K562 (cell line): Measurements from ENCODE around the gene DEDD2. TPM values are rescaled to one million over a fixed set of nuclear protein-coding genes. Genes with fewer than 3 reads are reported as not detected.
A peak's percentile ranks its signal among the peaks of the same experiment; 100 is the strongest.

Experiments used
- BCL6 ChIP-seq: fragments of 250-450 bp; sonication (Bioruptor Pico); IDR thresholded peaks from 2 replicates; pipeline ENCODE4 v1.4.0; 2020
- CHCHD3 ChIP-seq: fragments of 250-450 bp; sonication (Bioruptor Pico); IDR thresholded peaks from 2 replicates; pipeline ENCODE4 v2.1.2; 2022; ENCODE audit warnings: mild to moderate bottlenecking
- CHD2 ChIP-seq: IDR thresholded peaks from 2 replicates; pipeline ENCODE4 v1.6.1; 2011; ENCODE audit warnings: low read depth, low read length
- CREM ChIP-seq: IDR thresholded peaks from 2 replicates; pipeline ENCODE4 v1.6.1; 2014; ENCODE audit warnings: antibody characterized with exemption, low read depth
- HCFC1 ChIP-seq: IDR thresholded peaks from 2 replicates; pipeline ENCODE4 v1.6.1; 2012; ENCODE audit warnings: low read depth, low read length, improper control_type of control experiment
- HNRNPL ChIP-seq: fragments of 200-400 bp; formaldehyde crosslinking; IDR thresholded peaks from 2 replicates; pipeline ENCODE4 v1.6.1; 2017; ENCODE audit warnings: low read depth, mild to moderate bottlenecking, low read length
- KLF1 ChIP-seq: fragments of 450-650 bp; IDR thresholded peaks from 2 replicates; pipeline ENCODE4 v1.6.1; 2016; ENCODE audit warnings: missing genetic modification characterization, missing compliant biosample characterization
- KLF10 ChIP-seq: fragments of 250-450 bp; sonication (Bioruptor Pico); IDR thresholded peaks from 2 replicates; pipeline ENCODE4 v1.6.1; 2021; ENCODE audit warnings: matching md5 sums
- MTF1 ChIP-seq: fragments of 250-450 bp; sonication (Bioruptor Pico); IDR thresholded peaks from 2 replicates; pipeline ENCODE4 v1.9.0; 2021; ENCODE audit warnings: moderate library complexity, mild to moderate bottlenecking, inconsistent platforms, borderline replicate concordance
- NR2C1 ChIP-seq, 2 experiments: fragments of 450-650 bp; IDR thresholded peaks; 2 replicates each; pipeline ENCODE4 v1.6.1; 2017; ENCODE audit warnings: mild to moderate bottlenecking in 2 of 2, antibody characterized with exemption in 1 of 2, inconsistent platforms in 1 of 2, missing compliant biosample characterization in 1 of 2, missing genetic modification characterization in 1 of 2
- RB1 ChIP-seq: fragments of 450-650 bp; IDR thresholded peaks from 2 replicates; pipeline ENCODE4 v1.6.1; 2017; ENCODE audit warnings: low read depth, mild to moderate bottlenecking
- SIN3A ChIP-seq, 2 experiments: fragments of 150-350 bp in 1 of 2; IDR thresholded peaks; 2 replicates each; pipeline ENCODE4 v1.6.1; 2011 to 2016; ENCODE audit warnings: borderline replicate concordance in 2 of 2, low read depth in 2 of 2, low read length in 2 of 2, mild to moderate bottlenecking in 2 of 2, moderate library complexity in 2 of 2; ENCODE audit not compliant: control insufficient read depth in 1 of 2
- TCF3 ChIP-seq: sonication (generic); formaldehyde crosslinking; IDR thresholded peaks from 2 replicates; pipeline ENCODE4 v1.4.0; 2020; ENCODE audit warnings: mild to moderate bottlenecking, missing genetic modification reagents
- U2AF1 ChIP-seq: fragments of 200-400 bp; formaldehyde crosslinking; optimal IDR thresholded peaks from 2 replicates; pipeline ENCODE3; 2017; ENCODE audit warnings: mild to moderate bottlenecking, low read depth, low read length, moderate library complexity
- ZNF121 ChIP-seq: sonication (generic); formaldehyde crosslinking; conservative IDR thresholded peaks from 2 replicates; pipeline ENCODE4 v1.8.0; 2022; ENCODE audit warnings: missing genetic modification reagents
- ZNF23 ChIP-seq: fragments of 250-450 bp; sonication (Bioruptor Pico); IDR thresholded peaks from 2 replicates; pipeline ENCODE4 v1.4.0; 2020; ENCODE audit warnings: mild to moderate bottlenecking
- ZNF239 ChIP-seq: fragments of 250-450 bp; sonication (Bioruptor Pico); IDR thresholded peaks from 2 replicates; pipeline ENCODE4 v1.4.0; 2020; ENCODE audit warnings: mild to moderate bottlenecking
- ZNF253 ChIP-seq: fragments of 250-450 bp; sonication (Bioruptor Pico); conservative IDR thresholded peaks from 2 replicates; pipeline ENCODE4 v1.6.1; 2021; ENCODE audit warnings: mild to moderate bottlenecking
- ZNF274 ChIP-seq: IDR thresholded peaks from 2 replicates; pipeline ENCODE4 v1.6.1; 2011; ENCODE audit warnings: low read depth, mild to moderate bottlenecking, low read length, moderate library complexity, borderline replicate concordance
- ZNF431 ChIP-seq: sonication (generic); formaldehyde crosslinking; IDR thresholded peaks from 2 replicates; pipeline ENCODE4 v1.8.0; 2022; ENCODE audit warnings: mild to moderate bottlenecking, missing genetic modification reagents
- ZNF707 ChIP-seq: fragments of 250-450 bp; sonication (Bioruptor Pico); conservative IDR thresholded peaks from 2 replicates; pipeline ENCODE4 v1.8.0; 2022; ENCODE audit warnings: inconsistent platforms, mild to moderate bottlenecking, moderate library complexity
- ZNF780A ChIP-seq: fragments of 250-450 bp; sonication (Bioruptor Pico); IDR thresholded peaks from 2 replicates; pipeline ENCODE4 v1.5.0; 2021; ENCODE audit warnings: mild to moderate bottlenecking
- polyA plus RNA-seq, 8 experiments: library from polyadenylated mRNA; depleted of rRNA in 4 of 8; stranded (reverse) in 5 of 8; unstranded in 3 of 8; fragments of >200 nt; fragmentation: Nextera tagmentation in 2 of 8; fragmentation: Illumina TruSeq in 1 of 8; extraction: Ambion mirVana in 2 of 8; extraction: Trizol in 1 of 8; gene quantifications; 2 replicates each; pipeline versions ENCODE4 v1.2.1 to v1.2.3, GENCODE V29; 2011 to 2014; ENCODE audit warnings: inconsistent platforms in 1 of 8, missing spikeins in 1 of 8
- total RNA-seq, 7 experiments: library from RNA; depleted of rRNA in 6 of 7; stranded (reverse); fragments of >200 nt in 6 of 7; fragmentation: Illumina TruSeq in 2 of 7; extraction: Trizol in 2 of 7; gene quantifications; 2 replicates each; pipeline versions ENCODE4 v1.2.1 to v1.2.3, GENCODE V29; 2011 to 2021; ENCODE audit warnings: low replicate concordance in 1 of 7
- TF ChIP-seq, protein P1 (sequence below): IDR thresholded peaks from 3 replicates; pipeline ENCODE4 v1.6.1; 2011; ENCODE audit warnings: borderline replicate concordance, mild to moderate bottlenecking; ENCODE audit not compliant: insufficient read length, insufficient read depth
- TF ChIP-seq, protein P2 (sequence below): fragments of 250-450 bp; sonication (Bioruptor Pico); IDR thresholded peaks from 2 replicates; pipeline ENCODE4 v1.4.0; 2020; ENCODE audit warnings: mild to moderate bottlenecking, moderate library complexity
- TF ChIP-seq, protein P3 (sequence below): sonication (generic); formaldehyde crosslinking; IDR thresholded peaks from 2 replicates; pipeline ENCODE4 v1.8.0; 2022; ENCODE audit warnings: missing genetic modification reagents, mild to moderate bottlenecking, borderline replicate concordance

The DEDD2 gene
- total and polyA plus RNA-seq, 9 of the 15 experiments (the other 6 are each of a cell fraction or from before 2014, with no cell fraction given) = 4.3 to 43.0 (median 29.2) TPM

DNA sequence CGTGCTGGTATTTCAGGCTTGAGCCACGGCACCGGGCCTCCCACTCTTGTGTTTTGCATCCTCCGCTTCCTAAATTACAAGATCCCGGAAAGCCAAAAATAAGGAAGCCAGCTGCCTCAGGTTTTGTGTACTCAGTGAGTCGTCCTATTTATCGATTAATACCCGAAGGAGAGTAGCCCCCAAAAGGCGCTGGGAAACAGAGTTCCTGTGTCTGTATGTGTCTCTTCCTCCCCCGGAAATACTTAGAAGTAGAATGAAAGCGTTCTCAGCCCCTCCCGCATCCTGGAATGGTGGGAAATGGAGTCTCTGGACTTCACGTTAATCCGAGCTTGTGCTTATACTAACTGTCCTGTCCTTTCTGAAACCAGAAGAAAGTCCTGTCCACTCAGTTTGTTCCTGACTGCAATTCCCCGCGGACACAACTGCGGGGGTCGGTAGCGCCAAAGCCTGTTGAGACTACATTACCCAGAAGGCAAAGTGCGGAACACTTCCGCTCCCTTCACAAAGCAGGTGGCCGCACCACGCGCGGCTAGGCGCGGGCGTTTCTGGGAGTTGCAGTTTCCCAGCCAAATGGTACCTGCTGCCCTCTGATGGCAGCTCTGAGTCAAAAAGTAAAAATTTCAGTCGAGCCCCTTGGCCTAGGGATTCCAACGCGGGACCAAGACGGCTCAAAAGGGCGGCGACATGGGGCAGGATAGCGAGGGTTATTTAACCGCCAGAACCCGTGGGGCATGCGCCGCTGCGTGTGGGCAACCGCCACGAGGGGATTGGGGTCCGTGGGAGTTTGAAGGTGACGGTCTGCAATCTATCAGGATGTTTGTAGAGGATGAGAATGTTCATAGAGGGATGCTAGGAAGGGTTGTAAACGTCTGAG is 27.1 kb upstream of the DEDD2 start (continued):
- no peak for TF ChIP-seq ZNF780A
- TF ChIP-seq HNRNPL = no peak
- no peak for TF ChIP-seq KLF1
- peak; percentile 96 for TF ChIP-seq NR2C1 (IDR thresholded peaks at IDR 0.05)
- peak; percentile 97 for TF ChIP-seq NR2C1 (tag; IDR thresholded peaks at IDR 0.05)
- no peak; a peak in 2 of 4 replicates for TF ChIP-seq SIN3A (IDR thresholded peaks at IDR 0.05; ENCODE audit: borderline replicate concordance in 2 of 2, control insufficient read depth in 1 of 2, low read depth in 2 of 2, low read length in 2 of 2)
- TF ChIP-seq KLF10 = no peak
- TF ChIP-seq CHD2 = peak; percentile 70
- TF ChIP-seq, protein P1, sequence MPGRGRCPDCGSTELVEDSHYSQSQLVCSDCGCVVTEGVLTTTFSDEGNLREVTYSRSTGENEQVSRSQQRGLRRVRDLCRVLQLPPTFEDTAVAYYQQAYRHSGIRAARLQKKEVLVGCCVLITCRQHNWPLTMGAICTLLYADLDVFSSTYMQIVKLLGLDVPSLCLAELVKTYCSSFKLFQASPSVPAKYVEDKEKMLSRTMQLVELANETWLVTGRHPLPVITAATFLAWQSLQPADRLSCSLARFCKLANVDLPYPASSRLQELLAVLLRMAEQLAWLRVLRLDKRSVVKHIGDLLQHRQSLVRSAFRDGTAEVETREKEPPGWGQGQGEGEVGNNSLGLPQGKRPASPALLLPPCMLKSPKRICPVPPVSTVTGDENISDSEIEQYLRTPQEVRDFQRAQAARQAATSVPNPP = no peak
- no peak for TF ChIP-seq CHCHD3 (CRISPR knock-in tag)
- TF ChIP-seq, protein P2, sequence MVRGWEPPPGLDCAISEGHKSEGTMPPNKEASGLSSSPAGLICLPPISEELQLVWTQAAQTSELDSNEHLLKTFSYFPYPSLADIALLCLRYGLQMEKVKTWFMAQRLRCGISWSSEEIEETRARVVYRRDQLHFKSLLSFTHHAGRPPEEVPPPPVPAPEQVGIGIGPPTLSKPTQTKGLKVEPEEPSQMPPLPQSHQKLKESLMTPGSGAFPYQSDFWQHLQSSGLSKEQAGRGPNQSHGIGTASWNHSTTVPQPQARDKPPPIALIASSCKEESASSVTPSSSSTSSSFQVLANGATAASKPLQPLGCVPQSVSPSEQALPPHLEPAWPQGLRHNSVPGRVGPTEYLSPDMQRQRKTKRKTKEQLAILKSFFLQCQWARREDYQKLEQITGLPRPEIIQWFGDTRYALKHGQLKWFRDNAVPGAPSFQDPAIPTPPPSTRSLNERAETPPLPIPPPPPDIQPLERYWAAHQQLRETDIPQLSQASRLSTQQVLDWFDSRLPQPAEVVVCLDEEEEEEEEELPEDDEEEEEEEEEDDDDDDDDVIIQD (CRISPR knock-in tag) = no peak
- 0 out of 2 replicates have a peak, but pooled peaks have one; percentile 7 for TF ChIP-seq TCF3 (CRISPR knock-in tag)
- TF ChIP-seq, protein P3, sequence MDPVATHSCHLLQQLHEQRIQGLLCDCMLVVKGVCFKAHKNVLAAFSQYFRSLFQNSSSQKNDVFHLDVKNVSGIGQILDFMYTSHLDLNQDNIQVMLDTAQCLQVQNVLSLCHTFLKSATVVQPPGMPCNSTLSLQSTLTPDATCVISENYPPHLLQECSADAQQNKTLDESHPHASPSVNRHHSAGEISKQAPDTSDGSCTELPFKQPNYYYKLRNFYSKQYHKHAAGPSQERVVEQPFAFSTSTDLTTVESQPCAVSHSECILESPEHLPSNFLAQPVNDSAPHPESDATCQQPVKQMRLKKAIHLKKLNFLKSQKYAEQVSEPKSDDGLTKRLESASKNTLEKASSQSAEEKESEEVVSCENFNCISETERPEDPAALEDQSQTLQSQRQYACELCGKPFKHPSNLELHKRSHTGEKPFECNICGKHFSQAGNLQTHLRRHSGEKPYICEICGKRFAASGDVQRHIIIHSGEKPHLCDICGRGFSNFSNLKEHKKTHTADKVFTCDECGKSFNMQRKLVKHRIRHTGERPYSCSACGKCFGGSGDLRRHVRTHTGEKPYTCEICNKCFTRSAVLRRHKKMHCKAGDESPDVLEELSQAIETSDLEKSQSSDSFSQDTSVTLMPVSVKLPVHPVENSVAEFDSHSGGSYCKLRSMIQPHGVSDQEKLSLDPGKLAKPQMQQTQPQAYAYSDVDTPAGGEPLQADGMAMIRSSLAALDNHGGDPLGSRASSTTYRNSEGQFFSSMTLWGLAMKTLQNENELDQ (CRISPR knock-in tag) = no peak
- no peak for TF ChIP-seq MTF1 (CRISPR knock-in tag)
- peak; percentile 93 for TF ChIP-seq CREM
- TF ChIP-seq HCFC1 = peak; percentile 99
- TF ChIP-seq ZNF274 = no peak
- TF ChIP-seq ZNF23 = peak; percentile 66; the same call in 1 of the 2 replicates
- TF ChIP-seq ZNF253 (CRISPR knock-in tag) = no peak
- TF ChIP-seq RB1 = peak; percentile 87
- no peak for TF ChIP-seq U2AF1
- peak; percentile 80 for TF ChIP-seq BCL6
- no peak for TF ChIP-seq ZNF121 (CRISPR knock-in tag)
- peak; percentile 53 for TF ChIP-seq ZNF239
- TF ChIP-seq ZNF707 = no peak
- no peak for TF ChIP-seq ZNF431
